Cardiac fibroblast (primary cell): Measurements from ENCODE around the gene OSGIN1.

Experiments
- DNase-seq, 2 donors: peaks; one replicate each; pipeline versions ENCODE4 v3.0.0 to v3.0.0-alpha.2; 2010; ENCODE audit warnings: low read depth in 2 of 2
- H3K4me3 ChIP-seq, 2 donors: replicated peaks in 1 of 2; 1 replicate in 1 of 2; 2 replicates in 1 of 2; pipeline ENCODE4 v1.5.1; 2011; ENCODE audit warnings: low read depth in 2 of 2, low read length in 2 of 2, mild to moderate bottlenecking in 2 of 2, moderate library complexity in 1 of 2
- TF ChIP-seq, protein P1 (sequence below): IDR thresholded peaks from one replicate; pipeline ENCODE4 v1.5.1; 2011; ENCODE audit warnings: low read depth, mild to moderate bottlenecking, low read length, inconsistent platforms

The OSGIN1 gene

DNA sequence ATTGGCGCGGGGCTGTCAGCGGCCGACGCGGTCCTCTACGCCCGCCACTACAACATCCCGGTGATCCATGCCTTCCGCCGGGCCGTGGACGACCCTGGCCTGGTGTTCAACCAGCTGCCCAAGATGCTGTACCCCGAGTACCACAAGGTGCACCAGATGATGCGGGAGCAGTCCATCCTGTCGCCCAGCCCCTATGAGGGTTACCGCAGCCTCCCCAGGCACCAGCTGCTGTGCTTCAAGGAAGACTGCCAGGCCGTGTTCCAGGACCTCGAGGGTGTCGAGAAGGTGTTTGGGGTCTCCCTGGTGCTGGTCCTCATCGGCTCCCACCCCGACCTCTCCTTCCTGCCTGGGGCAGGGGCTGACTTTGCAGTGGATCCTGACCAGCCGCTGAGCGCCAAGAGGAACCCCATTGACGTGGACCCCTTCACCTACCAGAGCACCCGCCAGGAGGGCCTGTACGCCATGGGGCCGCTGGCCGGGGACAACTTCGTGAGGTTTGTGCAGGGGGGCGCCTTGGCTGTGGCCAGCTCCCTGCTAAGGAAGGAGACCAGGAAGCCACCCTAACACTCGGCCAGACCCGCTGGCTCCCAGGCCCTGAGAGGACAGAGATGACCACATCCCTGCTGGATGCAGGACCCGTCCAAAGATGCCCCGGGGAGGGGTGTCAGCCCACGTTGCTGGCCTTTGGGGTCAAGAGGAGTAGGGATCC, 12.6 kb downstream of the OSGIN1 start:
- no peak for DNase-seq
- TF ChIP-seq, protein P1, sequence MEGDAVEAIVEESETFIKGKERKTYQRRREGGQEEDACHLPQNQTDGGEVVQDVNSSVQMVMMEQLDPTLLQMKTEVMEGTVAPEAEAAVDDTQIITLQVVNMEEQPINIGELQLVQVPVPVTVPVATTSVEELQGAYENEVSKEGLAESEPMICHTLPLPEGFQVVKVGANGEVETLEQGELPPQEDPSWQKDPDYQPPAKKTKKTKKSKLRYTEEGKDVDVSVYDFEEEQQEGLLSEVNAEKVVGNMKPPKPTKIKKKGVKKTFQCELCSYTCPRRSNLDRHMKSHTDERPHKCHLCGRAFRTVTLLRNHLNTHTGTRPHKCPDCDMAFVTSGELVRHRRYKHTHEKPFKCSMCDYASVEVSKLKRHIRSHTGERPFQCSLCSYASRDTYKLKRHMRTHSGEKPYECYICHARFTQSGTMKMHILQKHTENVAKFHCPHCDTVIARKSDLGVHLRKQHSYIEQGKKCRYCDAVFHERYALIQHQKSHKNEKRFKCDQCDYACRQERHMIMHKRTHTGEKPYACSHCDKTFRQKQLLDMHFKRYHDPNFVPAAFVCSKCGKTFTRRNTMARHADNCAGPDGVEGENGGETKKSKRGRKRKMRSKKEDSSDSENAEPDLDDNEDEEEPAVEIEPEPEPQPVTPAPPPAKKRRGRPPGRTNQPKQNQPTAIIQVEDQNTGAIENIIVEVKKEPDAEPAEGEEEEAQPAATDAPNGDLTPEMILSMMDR, result no peak
- no peak overlapping the region for H3K4me3 ChIP-seq

DNA sequence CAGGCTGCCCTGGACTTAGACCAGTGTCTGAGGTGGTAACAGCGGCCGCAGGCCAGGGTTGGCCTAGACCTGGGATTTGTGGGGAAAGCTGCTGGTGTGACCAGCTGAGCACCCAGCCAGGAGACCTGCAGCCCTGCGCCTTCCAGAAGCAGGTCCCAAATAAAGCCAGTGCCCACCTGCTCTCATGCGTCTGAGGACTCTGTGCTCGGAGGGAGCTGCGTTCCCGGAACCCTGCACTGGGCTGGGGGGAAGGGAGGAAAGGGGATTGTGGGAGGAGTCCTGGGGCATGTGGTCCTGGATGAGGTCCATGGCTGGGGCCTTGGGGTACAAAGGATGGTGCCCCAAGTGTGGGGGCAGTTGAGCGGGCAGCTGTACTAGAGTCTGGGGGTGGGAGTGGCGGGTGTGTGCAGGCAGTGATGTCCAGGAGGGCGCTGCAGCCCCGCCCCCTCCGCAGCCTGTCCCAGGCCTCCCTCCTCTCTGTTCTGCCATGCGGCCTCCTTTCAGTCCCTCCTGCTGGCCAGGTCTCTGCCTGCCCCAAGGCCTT, 13.2 kb downstream of the OSGIN1 start:
- H3K4me3 ChIP-seq, result no peak overlapping the region
- DNase-seq, result no peak
- TF ChIP-seq, protein P1, result no peak

DNA sequence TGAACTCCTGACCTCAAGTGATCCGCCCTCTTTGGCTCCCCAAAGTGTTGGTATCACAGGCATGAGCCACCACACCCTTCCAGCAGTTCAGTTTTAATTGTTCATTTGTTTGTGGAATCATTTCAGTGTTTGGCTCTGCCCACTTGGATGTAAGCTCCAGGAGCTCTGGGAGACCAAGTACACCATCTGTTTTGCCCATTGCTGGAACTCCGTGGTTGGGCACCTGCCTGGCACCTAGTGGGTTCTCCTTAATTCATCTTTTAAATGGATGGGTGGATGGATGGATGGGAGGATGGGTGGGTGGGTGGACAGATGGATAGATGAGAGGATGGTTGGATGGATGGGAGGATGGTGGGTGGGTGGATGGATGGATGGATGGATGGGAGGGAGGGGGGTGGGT, 14.1 kb downstream of the OSGIN1 start:
- DNase-seq, result no peak
- TF ChIP-seq, protein P1, result no peak
- no peak overlapping the region for H3K4me3 ChIP-seq

DNA sequence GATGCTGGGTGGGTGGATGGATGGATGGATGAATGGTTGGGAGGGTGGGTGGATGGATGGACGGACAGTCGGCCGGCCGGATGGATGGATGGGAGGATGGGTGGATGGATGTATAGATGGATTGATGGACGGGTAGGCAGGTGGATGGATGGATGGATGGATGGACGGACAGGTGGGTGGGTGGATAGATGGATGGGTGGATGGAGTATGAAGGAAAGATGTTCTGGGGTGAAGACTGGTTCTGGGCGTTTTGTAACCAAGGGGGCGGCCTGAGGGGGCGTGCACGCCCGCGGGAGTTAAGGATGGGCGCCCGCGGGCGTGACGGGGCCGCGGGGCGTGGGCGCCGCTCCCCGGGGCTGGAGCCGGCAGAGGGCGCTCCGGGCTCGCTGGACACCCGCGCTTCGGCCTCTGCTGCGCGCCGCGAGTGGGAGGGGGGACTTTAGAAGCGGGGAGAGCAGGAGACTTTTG, 14.8 kb downstream of the OSGIN1 start, which contains the start of gene NECAB2:
Gene NECAB2 (plus strand): TSS at position 407 of the 468 bp plus-strand sequence. CDS start 405 bp downstream, outside the sequence.
- H3K4me3 ChIP-seq, result peak within 1 kb of the TSS; percentile 33 to 36
- TF ChIP-seq, protein P1, result peak; percentile 41
- DNase-seq, result peak; percentile 14 to 47

DNA sequence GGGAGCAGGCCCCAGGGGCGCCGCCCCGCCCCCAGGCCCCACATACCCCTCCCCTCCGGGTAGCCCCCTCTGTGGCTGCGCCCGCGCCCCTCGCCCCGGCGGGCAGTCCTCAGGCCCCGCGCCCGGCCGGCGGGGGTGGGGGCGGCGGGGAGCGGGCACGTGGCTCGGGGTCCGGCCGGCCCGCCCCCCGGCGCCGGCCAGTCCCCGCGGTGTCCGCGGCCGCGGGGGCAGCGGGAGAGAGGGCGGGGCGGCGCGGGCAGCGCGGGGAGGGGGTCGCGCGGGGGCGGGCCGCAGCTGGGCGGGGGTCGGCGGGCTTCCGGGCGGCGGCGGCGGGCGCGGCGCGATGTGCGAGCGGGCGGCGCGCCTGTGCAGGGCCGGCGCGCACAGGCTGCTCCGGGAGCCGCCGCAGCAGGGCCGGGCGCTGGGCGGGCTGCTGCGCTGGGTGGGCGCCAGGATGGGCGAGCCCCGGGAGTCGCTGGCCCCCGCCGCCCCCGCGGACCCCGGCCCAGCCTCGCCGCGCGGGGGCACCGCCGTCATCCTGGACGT, 15.3 kb downstream of the OSGIN1 start:
- no peak for DNase-seq
- peak overlapping the region; percentile 33 to 36 for H3K4me3 ChIP-seq
- TF ChIP-seq, protein P1, result no peak

DNA sequence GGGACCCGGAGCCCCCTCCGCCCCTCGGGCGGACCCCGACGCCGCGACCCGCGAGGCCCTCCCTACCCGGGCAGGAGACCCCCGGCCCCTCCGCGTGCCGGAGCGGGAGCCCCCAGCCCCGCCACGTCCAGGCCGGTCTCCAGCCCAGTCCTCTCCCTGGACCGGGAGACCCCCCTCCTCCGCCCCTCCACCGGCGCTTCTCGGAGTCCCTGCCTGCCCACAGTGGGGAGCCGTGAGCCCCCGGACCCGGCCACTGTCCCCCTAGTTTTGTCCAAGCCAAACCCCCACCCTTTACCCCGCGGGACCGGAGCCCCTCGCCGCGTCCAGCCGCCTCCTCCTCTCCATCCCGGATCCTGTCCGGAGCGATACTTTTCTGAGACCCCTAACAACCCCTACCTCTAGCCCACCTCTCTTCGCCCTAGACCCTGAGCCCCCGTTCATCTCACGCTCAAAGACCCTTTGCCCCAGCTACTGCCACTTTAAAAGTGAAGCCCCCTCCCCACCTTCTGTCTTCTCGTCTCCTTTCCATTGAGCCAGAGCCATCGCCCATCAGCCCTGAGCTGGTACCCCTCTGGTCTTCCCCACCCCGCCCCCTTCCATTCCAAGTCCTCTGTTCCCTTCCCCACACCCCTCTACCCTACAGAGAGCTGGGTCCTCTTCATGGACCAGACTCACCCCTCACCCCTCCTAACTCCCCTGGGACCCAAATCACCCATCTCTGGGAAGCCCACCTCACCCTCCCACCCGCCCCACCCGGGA, 16.0 kb downstream of the OSGIN1 start:
- no peak for DNase-seq
- TF ChIP-seq, protein P1, result no peak
- H3K4me3 ChIP-seq, result no peak overlapping the region
